Transverse colon (tissue), 4 donors: Measurements from ENCODE around the gene ZBTB18. TPM values are rescaled to one million over a fixed set of nuclear protein-coding genes. Genes with fewer than 3 reads are reported as not detected.
A peak's percentile ranks its signal among the peaks of the same experiment; 100 is the strongest.

Experiments used
- DNase-seq: peaks from one replicate; pipeline ENCODE4 v3.0.0-alpha.2; 2019
- H3K27ac ChIP-seq, 4 donors: fragments of 200-600 bp; sonication (generic); 2 replicates each; pipeline ENCODE4 v1.5.1; 2016 to 2018; ENCODE audit warnings: inconsistent platforms in 4 of 4
- H3K27me3 ChIP-seq: fragments of 200-600 bp; sonication (generic); 2 replicates; pipeline ENCODE4 v1.5.1; 2017; ENCODE audit warnings: inconsistent platforms
- H3K36me3 ChIP-seq, 4 donors: fragments of 200-600 bp; sonication (generic); 2 replicates each; pipeline ENCODE4 v1.5.1; 2017 to 2019; ENCODE audit warnings: inconsistent platforms in 4 of 4
- H3K4me1 ChIP-seq, 4 donors: fragments of 200-600 bp; sonication (generic); 2 replicates each; pipeline ENCODE4 v1.5.1; 2017 to 2020; ENCODE audit warnings: inconsistent platforms in 4 of 4
- H3K4me3 ChIP-seq, 4 donors: fragments of 200-600 bp; sonication (generic); 1 replicate in 1 of 4; 2 replicates in 3 of 4; pipeline versions ENCODE4 v1.5.1 to v1.6.1; 2017 to 2019; ENCODE audit warnings: inconsistent platforms in 4 of 4
- H3K9me3 ChIP-seq, 2 donors: fragments of 200-600 bp; sonication (generic); 2 replicates each; pipeline ENCODE4 v1.5.1; 2017 to 2019; ENCODE audit warnings: inconsistent platforms in 2 of 2
- EP300 ChIP-seq: sonication (generic); formaldehyde crosslinking; IDR thresholded peaks from one replicate; pipeline ENCODE4 v1.6.1; 2017; ENCODE audit warnings: antibody characterized with exemption, low read depth
- POLR2A ChIP-seq: fragments of 450-650 bp; IDR thresholded peaks from one replicate; pipeline ENCODE4 v1.6.1; 2016; ENCODE audit warnings: antibody characterized with exemption, mild to moderate bottlenecking, moderate library complexity
- POLR2AphosphoS5 ChIP-seq, 3 donors: sonication (generic); formaldehyde crosslinking; IDR thresholded peaks; one replicate each; pipeline ENCODE4 v1.6.1; 2016; ENCODE audit warnings: antibody characterized with exemption in 3 of 3
- WGBS, 2 donors: methylation state at CpG; one replicate each; pipeline ENCODE4 v1.1.5; 2018; ENCODE audit warnings: low coverage in 1 of 2; 5-methylcytosine and 5-hydroxymethylcytosine counted together
- in situ Hi-C, 4 donors: fragments of 200-750 bp; cut with MboI; loops; one replicate each; pipeline versions ENCODE4 v1.15.0 to v1.15.1; 2017; ENCODE audit warnings: low sequenced_read_pairs in 3 of 4, low pct_ligation_motif_present in 1 of 4, low pct_unique_long_range_greater_than_20kb in 1 of 4
- intact Hi-C: fragments of 100-400 bp; cut with DNase I; formaldehyde crosslinking; loops from one replicate; pipeline ENCODE4 v1.15.1; 2023; ENCODE audit warnings: low total_unique reads
- total RNA-seq, 4 donors: library from RNA; depleted of rRNA; stranded (reverse); fragments of >200 nt; gene quantifications; one replicate each; pipeline ENCODE4 v1.1.0, GENCODE V29; 2016
- TF ChIP-seq, protein P1 (sequence below), 5 experiments: fragments of 200-600 bp in 3 of 5; fragments of 450-650 bp in 2 of 5; sonication (generic) in 3 of 5; IDR thresholded peaks; 1 replicate in 2 of 5; 2 replicates in 3 of 5; pipeline ENCODE4 v1.5.1; 2016 to 2017; ENCODE audit warnings: antibody characterized with exemption in 5 of 5, inconsistent platforms in 3 of 5, mild to moderate bottlenecking in 2 of 5, moderate library complexity in 1 of 5

Gene ZBTB18
- 10 to 100 TPM in 3 of 4 donors, 1 to 10 TPM in 1; 4.1 to 32.8 (median 17.7) TPM for total RNA-seq

- in situ Hi-C loops (loop anchor here in 1 of 4 donors (25.0 kb wide), 1 partner anchor 411 kb away; the partner anchor contains the start of genes ADSS2 and CATSPERE), intact Hi-C loops (no loop called here)
- TF ChIP-seq, protein P1, sequence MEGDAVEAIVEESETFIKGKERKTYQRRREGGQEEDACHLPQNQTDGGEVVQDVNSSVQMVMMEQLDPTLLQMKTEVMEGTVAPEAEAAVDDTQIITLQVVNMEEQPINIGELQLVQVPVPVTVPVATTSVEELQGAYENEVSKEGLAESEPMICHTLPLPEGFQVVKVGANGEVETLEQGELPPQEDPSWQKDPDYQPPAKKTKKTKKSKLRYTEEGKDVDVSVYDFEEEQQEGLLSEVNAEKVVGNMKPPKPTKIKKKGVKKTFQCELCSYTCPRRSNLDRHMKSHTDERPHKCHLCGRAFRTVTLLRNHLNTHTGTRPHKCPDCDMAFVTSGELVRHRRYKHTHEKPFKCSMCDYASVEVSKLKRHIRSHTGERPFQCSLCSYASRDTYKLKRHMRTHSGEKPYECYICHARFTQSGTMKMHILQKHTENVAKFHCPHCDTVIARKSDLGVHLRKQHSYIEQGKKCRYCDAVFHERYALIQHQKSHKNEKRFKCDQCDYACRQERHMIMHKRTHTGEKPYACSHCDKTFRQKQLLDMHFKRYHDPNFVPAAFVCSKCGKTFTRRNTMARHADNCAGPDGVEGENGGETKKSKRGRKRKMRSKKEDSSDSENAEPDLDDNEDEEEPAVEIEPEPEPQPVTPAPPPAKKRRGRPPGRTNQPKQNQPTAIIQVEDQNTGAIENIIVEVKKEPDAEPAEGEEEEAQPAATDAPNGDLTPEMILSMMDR (IDR thresholded peaks at IDR 0.05), result no peak
- TF ChIP-seq EP300 (no peak), POLR2AphosphoS5 (IDR thresholded peaks at IDR 0.05) (peak in 1 of 3 donors; percentile 17), POLR2A (no peak)
- H3K27ac ChIP-seq, result peak within 1 kb of the TSS; percentile 93 to 97 (median 96)
- 31 to 36% methylated on average over 4 of the region's 4 CpGs for WGBS, 2 donors
- no peak for DNase-seq
- H3K4me3 ChIP-seq, result peak within 1 kb of the TSS; percentile 75 to 91 (median 84)
- peaks cover 0 to 15% (median 6%) of the 10 kb centered on the region in 4 donors for H3K36me3 ChIP-seq
- no peaks in the 10 kb centered on the region for H3K27me3 ChIP-seq
- no peaks in the 10 kb centered on the region for H3K9me3 ChIP-seq
- peaks cover 0 to 41% (median 17%) of the 10 kb centered on the region in 4 donors for H3K4me1 ChIP-seq
Observed at GRCh38 chr1:244050835-244051444, at the start of gene ZBTB18. TSS of gene ZBTB18 (plus strand) at chr1:244051283. CDS start at chr1:244051432, 149 bp downstream.

- TF ChIP-seq, protein P1 (IDR thresholded peaks at IDR 0.05), result no peak
- TF ChIP-seq POLR2A, result no peak
- no peak for TF ChIP-seq EP300
- no peak for TF ChIP-seq POLR2AphosphoS5 (IDR thresholded peaks at IDR 0.05)
- no peaks in the 10 kb centered on the region for H3K4me1 ChIP-seq
- no peaks in the 10 kb centered on the region for H3K9me3 ChIP-seq
- in situ Hi-C loops (loop anchor here in 1 of 4 donors (25.0 kb wide), 1 partner anchor 210 kb away; no protein-coding TSS in a partner anchor), intact Hi-C loops (no loop called here)
- H3K27ac ChIP-seq, result no peak overlapping the region
- DNase-seq, result no peak
- no peaks in the 10 kb centered on the region for H3K27me3 ChIP-seq
- H3K36me3 ChIP-seq, result no peaks in the 10 kb centered on the region
- 50 to 56% methylated on average over 3 of the region's 3 CpGs for WGBS, 2 donors
- H3K4me3 ChIP-seq, result no peak overlapping the region
Observed at GRCh38 chr1:244002721-244003120, 48.4 kb upstream of the ZBTB18 start.

- intact Hi-C loops (no loop called here), in situ Hi-C loops (loop anchor here in 1 of 4 donors (25.0 kb wide), 1 partner anchor 207 kb away; no protein-coding TSS in a partner anchor)
- no peak for TF ChIP-seq EP300
- no peak for TF ChIP-seq POLR2A
- no peak for TF ChIP-seq POLR2AphosphoS5 (IDR thresholded peaks at IDR 0.05)
- TF ChIP-seq, protein P1 (IDR thresholded peaks at IDR 0.05), result no peak
- no peak for DNase-seq
- H3K36me3 ChIP-seq, result no peaks in the 10 kb centered on the region
- 79% methylated on average over 3 of the region's 3 CpGs; no CpG with 5 or more reads in 1 of the 2 donors for WGBS, 2 donors
- no peaks in the 10 kb centered on the region for H3K27me3 ChIP-seq
- no peaks in the 10 kb centered on the region for H3K9me3 ChIP-seq
- H3K4me1 ChIP-seq, result no peaks in the 10 kb centered on the region
- no peak overlapping the region for H3K27ac ChIP-seq
- H3K4me3 ChIP-seq, result no peak overlapping the region
Observed at GRCh38 chr1:244005455-244005854, 45.6 kb upstream of the ZBTB18 start.

GRCh38 chr1:244006381-244006901 lies 44.6 kb upstream of the ZBTB18 start:
- no peak overlapping the region for H3K4me3 ChIP-seq
- no peak for DNase-seq
- H3K27ac ChIP-seq, result no peak overlapping the region
- TF ChIP-seq POLR2A (no peak), POLR2AphosphoS5 (IDR thresholded peaks at IDR 0.05) (no peak), EP300 (no peak)
- TF ChIP-seq, protein P1 (IDR thresholded peaks at IDR 0.05), result no peak
- 45 to 63% methylated on average over 2 to 3 of the region's 3 CpGs for WGBS, 2 donors
- intact Hi-C loops, result no loop called here
- no peaks in the 10 kb centered on the region for H3K27me3 ChIP-seq
- H3K9me3 ChIP-seq, result no peaks in the 10 kb centered on the region
- H3K4me1 ChIP-seq, result no peaks in the 10 kb centered on the region
- in situ Hi-C loops, result loop anchor here in 1 of 4 donors (25.0 kb wide), 1 partner anchor 206 kb away; no protein-coding TSS in a partner anchor
- H3K36me3 ChIP-seq, result no peaks in the 10 kb centered on the region
